ENCODE measurements around the gene RTP5. TPM values are rescaled to one million over a fixed set of nuclear protein-coding genes. Genes with fewer than 3 reads are reported as not detected.

The RTP5 gene
- total and polyA plus RNA-seq, 2 of the 8 experiments (the other 6 are each of a cell fraction or from before 2014, with no cell fraction given), result not detected

GRCh38 chr2:241904791-241905710 is 35.5 kb downstream of the RTP5 start:
- no peaks in the 10 kb centered on the region; the same call in 1 of the 2 replicates for H3K79me1 ChIP-seq (ENCODE audit: low read depth, low read length)
- peaks cover 0 to 17% (median 9%) of the 10 kb centered on the region in 4 experiments; a peak in 6 of 7 replicates for H3K4me1 ChIP-seq (replicated peaks in 1 of 4; ENCODE audit: control insufficient read depth in 3 of 4, insufficient read depth in 4 of 4, low read length in 3 of 4)
- H3K18ac ChIP-seq (ENCODE audit: extremely low read depth, low read length), result no peak overlapping the region
- peaks cover 0 to 2% (median 0%) of the 10 kb centered on the region in 4 experiments; a peak in 2 of 7 replicates for H3K27me3 ChIP-seq (replicated peaks in 1 of 4; ENCODE audit: control insufficient read depth in 3 of 4, extremely low read depth in 1 of 4, insufficient read depth in 3 of 4, low read length in 3 of 4)
- H2BK15ac ChIP-seq (ENCODE audit: low read length), result no peak overlapping the region
- H3K9me3 ChIP-seq (ENCODE audit: insufficient read depth in 2 of 2, low read depth in 1 of 2, low read length in 1 of 2), result no peaks in the 10 kb centered on the region
- H3K79me2 ChIP-seq (ENCODE audit: control insufficient read depth in 1 of 2, insufficient read depth in 2 of 2, low read length in 2 of 2), result no peaks in the 10 kb centered on the region
- ChIA-PET CTCF (ENCODE audit: partially characterized antibody) (interaction anchor here (1.3 to 1.5 kb wide), 2 partner anchors 9 to 46 kb away, joined by 3 to 5 read pairs; no protein-coding TSS in a partner anchor), POLR2A (ENCODE audit: partially characterized antibody) (interaction anchor here (1.3 kb wide), 1 partner anchor 13 kb away, joined by 3 read pairs; no protein-coding TSS in a partner anchor)
- H2BK5ac ChIP-seq (ENCODE audit: low read depth, low read length), result no peak overlapping the region
- H4K91ac ChIP-seq (replicated peaks; ENCODE audit: insufficient read length, low read length), result no peak overlapping the region
- no peak overlapping the region for H3K4ac ChIP-seq (replicated peaks; ENCODE audit: insufficient read length, low read depth, low read length)
- H4K5ac ChIP-seq (ENCODE audit: insufficient read length, low read depth, low read length), result no peak overlapping the region
- H3K14ac ChIP-seq (ENCODE audit: insufficient read length), result no peak overlapping the region
- H2AK5ac ChIP-seq (ENCODE audit: low read depth, low read length), result no peak overlapping the region
- 88% methylated on average over 27 of the region's 29 CpGs; no CpG with 5 or more reads in 1 of the 2 experiments for WGBS, 2 experiments (ENCODE audit: extremely low coverage in 1 of 2, insufficient coverage in 1 of 2, insufficient read length in 1 of 2, insufficient replicate concordance in 2 of 2, low coverage in 1 of 2, low lambda C conversion rate in 2 of 2, missing lambda C conversion rate in 1 of 2)
- no peak overlapping the region for H2BK20ac ChIP-seq (ENCODE audit: low read length)
- peaks cover 0 to 4% of the 10 kb centered on the region in 2 experiments for H4K20me1 ChIP-seq (replicated peaks in 1 of 2; ENCODE audit: control insufficient read depth in 1 of 2, insufficient read depth in 2 of 2, low read length in 2 of 2)
- DNase-seq (ENCODE audit: low read depth in 1 of 2, low spot score in 2 of 2), result peak in 1 of 2 experiments; percentile 39
- FAIRE-seq, result no peak
- H3K27ac ChIP-seq (ENCODE audit: low read depth, low read length), result no peak overlapping the region
- no peak overlapping the region for H3K4me2 ChIP-seq (ENCODE audit: insufficient read depth in 1 of 2, low read depth in 2 of 2, low read length in 2 of 2)
- H3K23ac ChIP-seq (ENCODE audit: insufficient read length), result no peak overlapping the region
- H3K9ac ChIP-seq (replicated peaks in 1 of 4; ENCODE audit: extremely low read depth in 1 of 4, low read depth in 3 of 4, low read length in 3 of 4), result no peak overlapping the region
- no peak overlapping the region for H2AFZ ChIP-seq (ENCODE audit: low read length)
- no peak overlapping the region for H2BK120ac ChIP-seq (replicated peaks; ENCODE audit: low read depth, low read length)
- H3K23me2 ChIP-seq (ENCODE audit: low read depth, low read length), result peaks cover 8% of the 10 kb centered on the region; the same call in 1 of the 2 replicates
- no peaks in the 10 kb centered on the region; a peak in 1 of 8 replicates for H3K36me3 ChIP-seq (ENCODE audit: control insufficient read depth in 2 of 4, insufficient read depth in 4 of 4, low read length in 3 of 4)
- no peak overlapping the region; the same call in 1 of the 2 replicates for H4K8ac ChIP-seq (ENCODE audit: extremely low read depth, insufficient read depth, low read length)
- H2BK12ac ChIP-seq (ENCODE audit: low read depth, low read length), result no peak overlapping the region
- no peak overlapping the region for H3K56ac ChIP-seq (replicated peaks; ENCODE audit: insufficient read length, low read depth, low read length)
- no peak overlapping the region for H3K4me3 ChIP-seq (ENCODE audit: extremely low read depth in 1 of 4, insufficient read depth in 2 of 4, low read depth in 3 of 4, low read length in 4 of 4)
- TF ChIP-seq YY1 (IDR thresholded peaks at IDR 0.05; ENCODE audit: low read depth, low read length) (no peak), FOSL1 (IDR thresholded peaks at IDR 0.05; ENCODE audit: insufficient read depth, low read depth, low read length) (no peak), SP4 (IDR thresholded peaks at IDR 0.05; ENCODE audit: low read length) (no peak), NRF1 (IDR thresholded peaks at IDR 0.05; ENCODE audit: low read depth, low read length) (no peak), CBX5 (IDR thresholded peaks at IDR 0.05; ENCODE audit: low read depth, low read length) (no peak), CTBP2 (IDR thresholded peaks at IDR 0.05; ENCODE audit: borderline replicate concordance, insufficient read depth, insufficient read length, low read length) (no peak), SIN3A (conservative IDR thresholded peaks at IDR 0.05 in 1 of 2, IDR thresholded peaks at IDR 0.05 in 1 of 2; ENCODE audit: low read depth in 1 of 2, low read length in 2 of 2) (no peak), BCL11A (IDR thresholded peaks at IDR 0.05; ENCODE audit: low read depth in 2 of 2, low read length in 2 of 2) (no peak), CHD1 (IDR thresholded peaks at IDR 0.05; ENCODE audit: low read depth, low read length) (no peak), SAP30 (IDR thresholded peaks at IDR 0.05; ENCODE audit: insufficient read depth, insufficient replicate concordance, low read length) (no peak)
